Memory B cell (primary cell): ENCODE results near the gene ITGA11.

Source experiments
- ATAC-seq: fragments of 150-1000 bp; cut with Tn5 transposase; 2 replicates; pipeline ENCODE4 v1.10.0; 2021; ENCODE audit warnings: low read depth, mild to moderate bottlenecking, moderate library complexity
- DNase-seq, 2 donors: peaks; one replicate each; pipeline ENCODE4 v3.0.0; 2022; ENCODE audit warnings: low spot score in 2 of 2
- H3K27ac Mint-ChIP-seq: one replicate; pipeline ENCODE4 v1.8.0; 2022; ENCODE audit warnings: mild to moderate bottlenecking, moderate library complexity, mixed read lengths
- H3K27me3 Mint-ChIP-seq: one replicate; pipeline ENCODE4 v1.8.0; 2022; ENCODE audit warnings: mixed read lengths
- H3K36me3 Mint-ChIP-seq: one replicate; pipeline ENCODE4 v1.8.0; 2022; ENCODE audit warnings: mild to moderate bottlenecking, mixed read lengths
- H3K4me1 Mint-ChIP-seq: one replicate; pipeline ENCODE4 v1.8.0; 2022; ENCODE audit warnings: mixed read lengths
- H3K4me3 Mint-ChIP-seq: one replicate; pipeline ENCODE4 v1.8.0; 2022; ENCODE audit warnings: mild to moderate bottlenecking, moderate library complexity, mixed read lengths
- H3K9me3 Mint-ChIP-seq: one replicate; pipeline ENCODE4 v1.8.0; 2022; ENCODE audit warnings: mixed read lengths

The ITGA11 gene

GRCh38 chr15:68431792-68432401, at the start of gene ITGA11:
ITGA11 (minus strand) TSS chr15:68432163; CDS start chr15:68432066, 97 bp downstream.
- ATAC-seq = no peak
- Mint-ChIP-seq H3K4me3 (no peak within 1 kb of the TSS), H3K9me3 (no peaks in the 10 kb centered on the region), H3K36me3 (no peaks in the 10 kb centered on the region), H3K27ac (no peak within 1 kb of the TSS), H3K4me1 (no peaks in the 10 kb centered on the region), H3K27me3 (peaks cover 28% of the 10 kb centered on the region)
- DNase-seq = no peak

GRCh38 chr15:68481321-68481720, 49.4 kb upstream of the ITGA11 start:
- Mint-ChIP-seq H3K27me3 (peaks cover 24% of the 10 kb centered on the region), H3K9me3 (no peaks in the 10 kb centered on the region), H3K4me1 (no peaks in the 10 kb centered on the region), H3K27ac (no peak overlapping the region), H3K36me3 (no peaks in the 10 kb centered on the region), H3K4me3 (no peak overlapping the region)
- ATAC-seq = no peak
- no peak for DNase-seq

- H3K9me3 Mint-ChIP-seq = no peaks in the 10 kb centered on the region
- no peak overlapping the region for H3K27ac Mint-ChIP-seq
- H3K4me3 Mint-ChIP-seq = no peak overlapping the region
- H3K4me1 Mint-ChIP-seq = no peaks in the 10 kb centered on the region
- ATAC-seq (no peak), DNase-seq (no peak)
- H3K27me3 Mint-ChIP-seq = peaks cover 20% of the 10 kb centered on the region
- no peaks in the 10 kb centered on the region for H3K36me3 Mint-ChIP-seq
Observed at GRCh38 chr15:68480296-68480695, 48.3 kb upstream of the ITGA11 start.

GRCh38 chr15:68479870-68480269, 47.9 kb upstream of the ITGA11 start:
- DNase-seq (no peak), ATAC-seq (no peak)
- H3K9me3 Mint-ChIP-seq = no peaks in the 10 kb centered on the region
- H3K27me3 Mint-ChIP-seq = peaks cover 20% of the 10 kb centered on the region
- H3K4me1 Mint-ChIP-seq = no peaks in the 10 kb centered on the region
- no peak overlapping the region for H3K4me3 Mint-ChIP-seq
- H3K27ac Mint-ChIP-seq = no peak overlapping the region
- no peaks in the 10 kb centered on the region for H3K36me3 Mint-ChIP-seq

GRCh38 chr15:68479406-68479805, 47.4 kb upstream of the ITGA11 start:
- DNase-seq (no peak), ATAC-seq (no peak)
- H3K4me3 Mint-ChIP-seq = no peak overlapping the region
- H3K4me1 Mint-ChIP-seq = no peaks in the 10 kb centered on the region
- H3K27me3 Mint-ChIP-seq = peaks cover 20% of the 10 kb centered on the region
- no peaks in the 10 kb centered on the region for H3K9me3 Mint-ChIP-seq
- no peak overlapping the region for H3K27ac Mint-ChIP-seq
- no peaks in the 10 kb centered on the region for H3K36me3 Mint-ChIP-seq

GRCh38 chr15:68478853-68479252, 46.9 kb upstream of the ITGA11 start:
- Mint-ChIP-seq H3K36me3 (no peaks in the 10 kb centered on the region), H3K4me3 (no peak overlapping the region), H3K27ac (no peak overlapping the region), H3K9me3 (no peaks in the 10 kb centered on the region), H3K4me1 (no peaks in the 10 kb centered on the region), H3K27me3 (peaks cover 21% of the 10 kb centered on the region)
- no peak for ATAC-seq
- no peak for DNase-seq

- Mint-ChIP-seq H3K36me3 (no peaks in the 10 kb centered on the region), H3K27me3 (peaks cover 12% of the 10 kb centered on the region), H3K27ac (no peak overlapping the region), H3K4me1 (no peaks in the 10 kb centered on the region), H3K4me3 (no peak overlapping the region), H3K9me3 (no peaks in the 10 kb centered on the region)
- no peak for DNase-seq
- no peak for ATAC-seq
Observed at GRCh38 chr15:68475449-68475848, 43.5 kb upstream of the ITGA11 start.

GRCh38 chr15:68471541-68471940, 39.6 kb upstream of the ITGA11 start:
- Mint-ChIP-seq H3K9me3 (no peaks in the 10 kb centered on the region), H3K27ac (no peak overlapping the region), H3K36me3 (no peaks in the 10 kb centered on the region), H3K4me1 (no peaks in the 10 kb centered on the region), H3K4me3 (no peak overlapping the region), H3K27me3 (peaks cover 15% of the 10 kb centered on the region)
- DNase-seq (no peak), ATAC-seq (no peak)

GRCh38 chr15:68470976-68471375, 39.0 kb upstream of the ITGA11 start:
- Mint-ChIP-seq H3K27me3 (peaks cover 15% of the 10 kb centered on the region), H3K4me1 (no peaks in the 10 kb centered on the region), H3K36me3 (no peaks in the 10 kb centered on the region), H3K4me3 (no peak overlapping the region), H3K27ac (no peak overlapping the region), H3K9me3 (no peaks in the 10 kb centered on the region)
- ATAC-seq (no peak), DNase-seq (no peak)

- peaks cover 14% of the 10 kb centered on the region for H3K27me3 Mint-ChIP-seq
- no peak overlapping the region for H3K27ac Mint-ChIP-seq
- no peak for DNase-seq
- H3K4me3 Mint-ChIP-seq = no peak overlapping the region
- no peaks in the 10 kb centered on the region for H3K4me1 Mint-ChIP-seq
- no peaks in the 10 kb centered on the region for H3K36me3 Mint-ChIP-seq
- ATAC-seq = no peak
- no peaks in the 10 kb centered on the region for H3K9me3 Mint-ChIP-seq
Observed at GRCh38 chr15:68470049-68470742, 38.2 kb upstream of the ITGA11 start.

- Mint-ChIP-seq H3K4me3 (no peak overlapping the region), H3K27ac (no peak overlapping the region), H3K27me3 (peaks cover 14% of the 10 kb centered on the region), H3K36me3 (no peaks in the 10 kb centered on the region), H3K4me1 (no peaks in the 10 kb centered on the region), H3K9me3 (no peaks in the 10 kb centered on the region)
- DNase-seq = no peak
- no peak for ATAC-seq
Observed at GRCh38 chr15:68469162-68470048, 37.4 kb upstream of the ITGA11 start.

- no peaks in the 10 kb centered on the region for H3K9me3 Mint-ChIP-seq
- ATAC-seq = no peak
- H3K27me3 Mint-ChIP-seq = peaks cover 8% of the 10 kb centered on the region
- H3K27ac Mint-ChIP-seq = no peak overlapping the region
- no peaks in the 10 kb centered on the region for H3K36me3 Mint-ChIP-seq
- H3K4me1 Mint-ChIP-seq = no peaks in the 10 kb centered on the region
- no peak for DNase-seq
- H3K4me3 Mint-ChIP-seq = no peak overlapping the region
Observed at GRCh38 chr15:68466876-68467275, 34.9 kb upstream of the ITGA11 start.

- Mint-ChIP-seq H3K4me1 (no peaks in the 10 kb centered on the region), H3K4me3 (no peak overlapping the region), H3K27ac (no peak overlapping the region), H3K36me3 (no peaks in the 10 kb centered on the region), H3K9me3 (no peaks in the 10 kb centered on the region), H3K27me3 (peaks cover 8% of the 10 kb centered on the region)
- DNase-seq (no peak), ATAC-seq (no peak)
Observed at GRCh38 chr15:68465861-68466560, 34.0 kb upstream of the ITGA11 start.
